GM18526 (cell line): ENCODE measurements around the gene NHLRC4.

Experiments used
- POLR2A ChIP-seq: IDR thresholded peaks from 3 replicates; pipeline ENCODE4 v1.6.1; 2011; ENCODE audit not compliant: insufficient read length; ENCODE audit errors: extremely low read depth

Gene NHLRC4

DNA sequence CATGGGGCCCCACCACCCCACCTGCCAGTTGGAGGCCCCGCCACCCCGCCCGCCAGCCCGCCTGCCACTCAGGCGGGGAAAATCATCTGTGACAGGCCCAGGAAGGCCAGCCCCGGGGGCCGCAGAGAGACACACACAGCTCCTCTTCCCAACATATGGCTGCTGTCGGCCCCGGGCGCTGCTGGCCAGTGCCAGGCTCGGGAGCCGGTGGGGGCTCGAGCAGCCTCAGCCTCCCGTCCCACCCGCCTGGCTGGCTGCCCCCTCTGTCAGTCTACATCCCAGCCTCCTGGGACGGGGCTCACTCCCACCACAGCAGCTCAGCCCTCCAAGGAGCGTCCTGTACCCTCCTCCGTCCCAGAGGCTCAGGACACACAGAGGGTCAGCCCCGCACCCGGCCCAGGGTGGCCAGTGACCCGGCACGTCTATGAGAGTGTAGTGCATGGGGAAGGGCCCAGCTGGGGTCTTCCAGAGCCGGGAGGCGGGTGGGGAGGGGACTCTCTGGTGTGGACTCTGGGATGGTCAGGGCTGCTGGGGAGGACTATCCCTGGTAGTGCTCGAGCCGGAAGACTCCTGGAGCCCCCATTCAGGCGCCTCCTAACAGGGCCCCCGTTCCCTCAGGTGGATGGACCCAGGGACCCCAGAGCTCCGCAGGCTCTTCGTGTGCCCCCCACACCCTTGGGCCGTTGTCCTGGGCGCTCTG is 10.2 kb upstream of the NHLRC4 start:
- no peak for TF ChIP-seq POLR2A

DNA sequence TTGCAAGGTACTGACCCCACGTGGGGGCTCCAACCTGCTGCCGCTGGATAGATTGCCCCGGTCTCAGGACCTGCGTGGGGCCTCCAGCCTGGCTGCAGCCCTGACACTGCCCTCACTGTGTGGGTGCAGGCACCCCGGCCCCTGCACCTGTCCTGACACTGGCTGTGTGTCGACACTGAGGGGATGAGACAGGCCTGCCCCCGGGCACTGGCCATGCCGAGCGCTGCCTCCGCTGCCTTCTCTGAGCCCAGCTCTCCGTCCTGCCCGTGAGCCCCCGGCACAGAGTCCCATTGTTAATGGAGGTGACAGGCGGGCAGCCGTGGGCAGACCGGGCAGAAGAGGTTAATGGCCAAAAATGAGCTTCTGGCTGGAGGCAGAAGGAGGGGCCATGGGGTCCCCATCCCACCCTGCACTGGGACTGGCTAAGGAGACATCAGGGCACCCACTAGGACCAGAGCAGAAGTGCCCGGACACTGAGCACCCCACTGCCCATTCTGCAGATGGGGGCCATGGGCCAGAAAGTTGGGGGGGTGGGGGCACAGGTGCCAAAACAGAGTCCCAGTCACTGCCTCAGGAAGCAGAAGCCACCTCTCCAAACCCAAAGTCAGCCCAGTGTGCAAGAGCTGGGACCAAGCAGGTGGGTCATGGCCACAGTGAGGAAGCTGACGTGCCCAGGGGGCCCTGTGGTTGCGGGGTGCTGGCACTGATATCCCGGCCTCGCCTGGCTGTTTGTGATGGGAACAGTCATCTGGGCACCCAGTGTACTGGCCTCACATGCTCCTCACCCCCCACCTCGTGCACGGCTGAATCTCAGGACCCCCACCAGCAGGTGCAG is 9.1 kb upstream of the NHLRC4 start:
- no peak for TF ChIP-seq POLR2A

DNA sequence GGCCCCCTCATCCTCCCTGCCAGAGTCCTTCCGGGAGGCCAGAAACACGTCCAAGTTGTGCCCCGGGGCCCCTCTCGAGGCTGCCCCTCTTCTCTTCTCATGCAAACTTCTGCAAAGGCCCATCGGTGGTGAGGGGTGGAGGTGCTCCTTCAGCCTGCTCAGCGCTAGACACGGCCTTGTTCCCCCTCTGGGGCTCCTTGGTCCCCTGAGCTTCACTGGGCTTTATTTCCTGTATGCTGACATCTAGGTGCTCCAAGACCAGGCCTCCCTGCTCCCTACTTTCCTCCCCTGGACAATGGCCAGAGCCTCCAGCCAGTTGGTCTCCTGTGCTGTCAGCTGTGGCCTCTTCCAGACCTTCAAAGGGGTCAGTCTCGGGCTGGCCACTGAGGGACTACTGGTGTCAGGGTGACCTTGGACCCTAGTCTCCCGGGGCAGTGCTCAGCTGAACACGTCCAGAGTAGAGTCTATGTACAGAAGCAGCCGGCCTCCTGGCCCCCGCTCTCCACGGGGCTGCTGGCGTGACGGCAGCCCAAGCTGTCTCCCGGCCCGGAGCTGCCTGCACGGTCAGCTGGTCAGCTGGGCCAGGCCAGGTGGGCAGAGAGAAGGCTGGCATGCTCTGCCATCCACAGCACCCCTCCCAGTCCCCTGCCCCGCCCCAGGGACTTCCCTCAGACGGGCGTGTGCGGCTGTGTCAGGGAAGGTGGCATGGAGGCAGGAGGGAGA is 8.3 kb upstream of the NHLRC4 start:
- TF ChIP-seq POLR2A = no peak

DNA sequence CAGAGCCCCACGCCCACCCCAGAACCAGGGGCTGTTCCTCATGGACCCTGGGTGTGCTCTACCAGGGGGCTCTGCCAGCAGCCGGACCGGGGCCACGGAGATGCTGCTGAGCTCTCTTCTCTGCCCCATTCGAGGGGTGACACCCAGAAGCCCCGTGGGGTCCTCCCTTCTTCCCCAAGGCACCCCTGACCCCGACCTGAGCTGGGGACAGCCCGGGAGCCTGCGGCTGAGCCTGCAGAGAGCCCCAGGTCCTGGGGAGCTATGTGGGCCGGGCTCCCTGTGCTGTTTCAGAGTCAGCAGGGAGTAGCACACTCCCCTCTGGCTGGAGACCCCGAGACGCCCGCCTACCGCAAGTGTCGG is 7.8 kb upstream of the NHLRC4 start:
- no peak for TF ChIP-seq POLR2A

DNA sequence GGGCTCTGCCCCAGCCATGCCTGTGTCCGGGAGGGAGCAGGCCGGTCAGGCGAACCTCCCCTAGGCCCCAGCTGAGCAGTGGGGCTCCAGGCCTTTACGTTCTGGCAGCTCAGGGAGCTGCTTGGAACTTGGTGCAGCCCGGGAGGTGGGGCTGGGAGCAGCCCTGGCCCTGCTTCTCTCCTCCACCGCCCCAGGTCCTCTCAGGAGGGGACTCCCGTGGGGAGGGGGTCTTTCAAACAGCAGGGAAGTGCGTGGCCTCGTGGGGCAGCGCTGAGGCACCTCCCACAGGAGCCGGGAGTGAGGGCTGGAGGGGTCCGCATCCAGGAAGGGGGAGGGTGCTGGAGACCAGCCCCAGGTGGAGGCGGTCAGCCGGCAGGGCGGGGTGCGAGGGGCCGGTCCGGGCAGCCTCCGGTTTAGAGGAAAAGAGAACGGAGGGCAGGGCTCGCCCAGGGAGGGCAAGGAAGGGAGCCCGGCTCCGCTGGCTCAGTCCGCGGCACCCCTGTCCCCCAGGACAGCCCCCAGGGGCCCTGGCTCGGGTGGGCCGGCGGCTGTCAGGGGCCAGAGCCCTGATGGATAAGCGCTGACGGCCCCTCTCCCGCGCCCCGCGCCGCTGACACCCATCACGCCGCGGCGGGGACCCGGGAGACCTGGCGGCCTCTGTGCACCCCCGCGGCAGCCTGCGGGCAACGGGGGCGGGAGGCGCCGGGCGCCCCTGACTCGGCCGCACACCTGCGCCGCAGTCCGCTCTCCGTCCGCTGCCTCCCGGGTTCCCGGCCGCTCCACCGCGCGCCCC is 7.2 kb upstream of the NHLRC4 start:
- no peak for TF ChIP-seq POLR2A

DNA sequence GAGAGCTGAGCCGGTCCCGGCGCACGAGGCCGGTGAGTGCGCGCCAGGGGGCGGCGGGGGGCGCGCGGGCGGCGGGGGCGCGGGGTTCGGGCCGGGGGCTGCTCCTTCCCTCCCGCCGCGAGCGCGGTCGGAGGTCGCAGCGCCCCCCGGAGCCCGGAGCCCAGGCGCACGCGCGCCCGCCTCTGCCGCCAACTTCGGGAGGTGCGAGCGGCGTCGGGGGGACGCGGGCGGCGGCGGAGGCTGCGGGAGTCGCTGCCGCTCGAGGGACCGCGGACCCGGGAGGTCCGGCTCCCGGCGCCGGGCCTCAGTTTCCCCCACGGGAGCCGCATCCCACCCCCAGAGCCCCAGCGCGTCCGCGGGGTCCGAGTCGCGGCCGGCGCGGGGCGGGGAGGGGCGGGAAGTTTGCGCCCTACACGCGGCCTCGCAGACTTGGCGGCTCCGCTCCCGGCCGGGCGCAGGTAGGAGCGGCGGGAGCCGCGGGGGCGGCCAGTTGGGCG is 6.6 kb upstream of the NHLRC4 start, which contains the start of gene PRR35:
PRR35 (plus strand) TSS at position 191 of the 497 bp plus-strand sequence. CDS start 2,901 bp downstream, outside the sequence.
- TF ChIP-seq POLR2A = no peak

DNA sequence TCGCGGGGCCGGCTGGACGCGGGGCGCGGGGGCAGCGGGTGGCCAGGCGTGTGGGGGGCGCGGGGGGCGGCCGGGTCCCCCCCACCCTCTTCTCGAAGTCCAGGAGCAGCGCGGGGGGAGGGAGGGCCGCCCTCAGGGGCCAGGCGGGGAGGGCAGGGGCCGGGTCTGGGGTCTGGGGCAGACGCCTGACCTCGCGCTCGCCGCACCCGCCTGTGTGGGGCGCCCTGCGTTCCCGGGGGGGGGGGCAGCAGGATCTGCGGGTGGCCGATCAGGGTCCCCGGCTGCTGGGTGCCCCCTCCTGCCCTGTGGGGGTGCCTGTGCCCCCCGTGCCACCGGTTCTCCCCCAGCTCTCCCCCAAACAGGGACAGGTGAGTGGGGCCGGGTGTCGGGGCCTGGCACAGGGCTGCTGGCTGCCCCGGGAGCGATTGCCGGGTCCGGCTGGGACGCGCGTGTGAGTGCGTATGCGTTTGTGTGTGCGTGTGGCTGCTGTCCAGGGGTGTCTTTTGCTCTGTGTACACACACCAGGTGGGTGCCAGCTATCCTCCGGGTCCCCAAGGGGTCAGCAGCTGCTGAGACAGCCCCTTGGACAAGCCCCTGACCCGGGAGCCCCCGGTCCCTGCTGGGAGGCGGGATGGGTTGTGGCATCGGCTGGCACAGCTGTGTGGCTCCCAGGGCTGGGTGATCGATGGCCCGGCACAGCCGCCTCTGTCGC is 5.9 kb upstream of the NHLRC4 start:
- no peak for TF ChIP-seq POLR2A

DNA sequence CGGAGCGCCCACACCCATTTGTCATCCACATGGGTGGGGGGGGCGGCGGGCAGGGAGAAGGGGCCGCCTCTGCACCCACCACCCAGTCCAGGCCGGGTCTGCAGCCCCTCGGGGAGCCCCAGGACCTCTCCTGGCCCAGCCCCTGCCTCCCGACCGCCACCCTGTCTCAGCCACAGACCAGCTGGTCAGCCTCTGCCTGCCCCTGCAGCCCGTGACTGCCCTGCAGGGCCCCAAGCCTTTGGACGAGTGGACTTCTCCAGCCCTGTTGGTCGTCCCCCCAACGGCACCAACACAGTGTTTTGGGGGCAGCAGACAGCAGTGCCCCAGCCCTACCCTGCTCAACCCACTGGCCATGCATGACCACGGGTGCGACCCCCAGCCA is 5.4 kb upstream of the NHLRC4 start:
- TF ChIP-seq POLR2A = no peak

DNA sequence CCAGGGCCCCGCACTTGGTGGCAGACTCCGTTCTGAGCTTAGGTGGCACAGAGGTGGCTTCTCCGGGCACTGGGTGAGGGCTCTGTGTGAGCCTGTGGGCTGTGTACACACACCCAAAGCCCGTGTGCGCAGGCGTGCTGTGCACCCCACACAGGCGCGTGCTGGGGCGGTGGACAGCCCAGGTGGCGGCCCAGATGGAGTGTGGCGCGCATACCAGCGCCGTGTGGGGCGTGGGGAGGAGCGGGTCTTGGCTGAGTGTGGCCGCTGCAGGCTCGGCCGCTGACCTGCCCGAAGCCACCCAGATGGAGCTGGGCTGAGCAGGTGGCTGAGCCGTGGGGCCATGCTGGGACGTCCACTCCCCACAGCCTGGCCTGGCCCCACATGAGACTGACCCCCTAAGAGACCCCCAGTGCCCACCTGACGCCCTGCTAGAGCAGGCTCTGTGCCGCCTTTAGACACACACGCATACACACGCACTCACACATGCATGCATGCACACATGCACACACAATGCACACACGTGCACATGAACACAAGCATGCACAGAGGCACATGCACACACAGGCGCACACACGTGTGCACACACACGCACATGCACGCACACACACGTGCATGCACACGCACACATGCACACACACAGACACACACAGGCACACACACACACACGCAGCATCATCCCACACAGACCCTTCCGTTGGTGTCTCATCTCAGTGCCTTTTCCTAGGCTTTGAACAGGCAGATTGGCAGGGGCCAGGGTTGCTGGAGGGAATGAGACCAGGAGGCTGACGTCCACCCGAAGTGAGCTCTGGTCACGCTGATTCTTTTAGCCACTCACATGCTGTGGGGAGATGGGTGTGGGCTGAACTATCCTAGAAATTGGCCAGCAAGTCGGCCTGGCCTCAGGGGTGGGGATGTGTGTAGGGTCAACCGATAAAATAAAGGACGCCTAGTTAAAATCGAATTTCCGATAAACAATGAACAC is 4.6 kb upstream of the NHLRC4 start:
- no peak for TF ChIP-seq POLR2A

DNA sequence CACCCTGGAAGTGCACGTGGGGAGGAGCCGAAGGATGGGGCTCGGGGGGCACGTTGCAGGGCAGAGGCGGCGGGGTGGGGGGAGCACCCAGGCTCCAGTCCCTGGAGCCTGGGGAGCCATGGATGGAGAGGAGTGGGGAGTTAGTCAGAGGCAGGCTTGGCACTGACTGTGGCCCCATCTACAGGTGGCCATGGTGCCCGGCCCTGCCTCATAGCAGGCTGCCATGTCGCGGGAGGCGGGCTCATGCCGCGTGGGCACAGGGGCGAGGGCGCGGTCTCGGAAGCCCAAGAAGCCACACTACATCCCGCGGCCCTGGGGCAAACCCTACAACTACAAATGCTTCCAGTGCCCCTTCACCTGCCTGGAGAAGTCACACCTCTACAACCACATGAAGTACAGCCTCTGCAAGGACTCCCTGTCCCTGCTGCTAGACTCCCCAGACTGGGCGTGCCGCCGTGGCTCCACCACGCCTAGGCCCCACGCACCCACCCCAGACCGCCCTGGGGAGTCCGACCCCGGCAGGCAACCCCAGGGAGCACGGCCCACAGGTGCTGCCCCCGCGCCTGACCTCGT is 3.6 kb upstream of the NHLRC4 start:
- TF ChIP-seq POLR2A = no peak

DNA sequence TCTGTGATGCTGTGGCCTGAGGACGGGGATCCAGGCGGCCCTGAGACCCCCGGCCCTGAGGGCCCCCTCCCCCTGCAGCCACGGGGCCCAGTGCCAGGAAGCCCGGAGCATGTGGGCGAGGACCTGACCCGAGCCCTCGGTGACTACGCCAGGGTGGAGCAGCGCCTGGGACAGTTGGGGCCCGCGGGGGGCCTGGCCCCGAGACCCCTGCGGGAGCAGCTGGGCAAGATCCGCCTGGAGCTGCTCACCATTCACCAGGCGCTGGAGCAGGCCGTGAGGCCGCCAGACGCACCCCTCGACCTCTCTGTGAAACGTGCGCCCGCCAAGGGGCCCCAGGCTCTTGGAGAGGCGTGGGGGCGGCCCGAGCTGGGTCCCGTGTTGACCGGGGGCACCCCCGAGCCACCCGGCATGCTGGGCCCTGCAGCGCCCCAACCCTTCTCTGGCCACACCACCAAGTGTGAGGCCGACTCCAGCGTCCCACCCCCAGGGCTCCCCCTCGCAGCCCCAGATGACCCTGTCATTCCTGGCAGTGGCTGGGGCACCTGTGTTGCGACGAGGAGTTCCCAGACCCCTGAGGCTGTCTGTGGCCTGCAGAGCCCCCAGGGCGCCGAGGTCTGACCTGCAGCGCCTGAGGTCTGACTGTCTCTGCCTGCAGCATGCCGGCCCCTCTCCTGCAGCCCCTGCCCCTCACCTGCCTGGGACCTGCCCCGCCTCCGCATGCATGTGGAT is 2.0 kb upstream of the NHLRC4 start:
- no peak for TF ChIP-seq POLR2A
